Glutamatergic neuron (in vitro differentiated cells): ENCODE data around the gene AFAP1L2. TPM values are rescaled to one million over a fixed set of nuclear protein-coding genes. Genes with fewer than 3 reads are reported as not detected.
A peak's percentile ranks its signal among the peaks of the same experiment; 100 is the strongest.

ENCODE experiments used
- DNase-seq: peaks from one replicate; pipeline ENCODE4 v3.0.0; 2022
- H3K27ac Mint-ChIP-seq: one replicate; pipeline ENCODE4 v1.8.0; 2020; ENCODE audit warnings: mild to moderate bottlenecking, mixed read lengths, inconsistent platforms; ENCODE audit not compliant: unreplicated experiment
- H3K27me3 Mint-ChIP-seq: one replicate; pipeline ENCODE4 v1.8.0; 2020; ENCODE audit warnings: mild to moderate bottlenecking, moderate library complexity, mixed read lengths, inconsistent platforms; ENCODE audit not compliant: unreplicated experiment
- H3K36me3 Mint-ChIP-seq: one replicate; pipeline ENCODE4 v1.8.0; 2020; ENCODE audit warnings: mild to moderate bottlenecking, mixed read lengths, inconsistent platforms; ENCODE audit not compliant: unreplicated experiment
- H3K4me1 Mint-ChIP-seq: one replicate; pipeline ENCODE4 v1.8.0; 2020; ENCODE audit warnings: mild to moderate bottlenecking, low read depth, mixed read lengths, inconsistent platforms; ENCODE audit not compliant: unreplicated experiment
- H3K4me3 Mint-ChIP-seq: one replicate; pipeline ENCODE4 v1.8.0; 2020; ENCODE audit warnings: mild to moderate bottlenecking, mixed read lengths, inconsistent platforms; ENCODE audit not compliant: unreplicated experiment
- H3K9me3 Mint-ChIP-seq: one replicate; pipeline ENCODE4 v1.8.0; 2020; ENCODE audit warnings: mild to moderate bottlenecking, moderate library complexity, mixed read lengths, inconsistent platforms; ENCODE audit not compliant: unreplicated experiment
- total RNA-seq: library from RNA; stranded (reverse); fragmentation: NEBNext Ultra II Directional; extraction: Animal tissue kit (Norgen Biotek cat#: 25700); gene quantifications from one replicate; pipeline ENCODE4 v1.2.1, GENCODE V29; 2021; ENCODE audit not compliant: unreplicated experiment
- TF ChIP-seq, protein P1 (sequence below): fragments of 200-600 bp; sonication (generic); IDR thresholded peaks from one replicate; pipeline ENCODE4 v1.5.0; 2021; ENCODE audit not compliant: partially characterized antibody, unreplicated experiment

Gene AFAP1L2
- total RNA-seq, 1 donor from 2014 or later = 1.9 TPM

DNA sequence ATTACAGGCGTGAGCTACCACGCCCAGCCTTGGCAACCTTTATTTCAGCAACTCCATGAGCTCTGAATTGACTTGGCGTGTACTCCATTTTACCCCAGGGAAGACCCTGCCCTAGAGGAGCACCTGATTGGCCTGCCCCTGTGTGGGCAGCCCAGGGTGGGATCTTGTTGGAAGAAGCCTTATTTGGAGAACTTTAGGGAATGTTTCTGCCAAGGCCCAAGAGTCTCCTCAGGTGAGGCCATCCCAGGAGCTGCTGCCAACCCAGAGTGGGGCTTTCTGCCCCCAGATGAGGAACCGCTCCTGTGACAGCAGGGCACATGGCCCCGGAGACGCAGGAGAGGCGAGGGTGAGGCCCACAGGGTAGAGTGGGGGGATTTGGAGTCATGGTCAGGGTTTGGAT is 123.3 kb downstream of the AFAP1L2 start:
- no peaks in the 10 kb centered on the region for H3K9me3 Mint-ChIP-seq
- DNase-seq = no peak
- peaks cover 5% of the 10 kb centered on the region for H3K27me3 Mint-ChIP-seq
- no peak overlapping the region for H3K4me3 Mint-ChIP-seq
- H3K27ac Mint-ChIP-seq = no peak overlapping the region
- TF ChIP-seq, protein P1, sequence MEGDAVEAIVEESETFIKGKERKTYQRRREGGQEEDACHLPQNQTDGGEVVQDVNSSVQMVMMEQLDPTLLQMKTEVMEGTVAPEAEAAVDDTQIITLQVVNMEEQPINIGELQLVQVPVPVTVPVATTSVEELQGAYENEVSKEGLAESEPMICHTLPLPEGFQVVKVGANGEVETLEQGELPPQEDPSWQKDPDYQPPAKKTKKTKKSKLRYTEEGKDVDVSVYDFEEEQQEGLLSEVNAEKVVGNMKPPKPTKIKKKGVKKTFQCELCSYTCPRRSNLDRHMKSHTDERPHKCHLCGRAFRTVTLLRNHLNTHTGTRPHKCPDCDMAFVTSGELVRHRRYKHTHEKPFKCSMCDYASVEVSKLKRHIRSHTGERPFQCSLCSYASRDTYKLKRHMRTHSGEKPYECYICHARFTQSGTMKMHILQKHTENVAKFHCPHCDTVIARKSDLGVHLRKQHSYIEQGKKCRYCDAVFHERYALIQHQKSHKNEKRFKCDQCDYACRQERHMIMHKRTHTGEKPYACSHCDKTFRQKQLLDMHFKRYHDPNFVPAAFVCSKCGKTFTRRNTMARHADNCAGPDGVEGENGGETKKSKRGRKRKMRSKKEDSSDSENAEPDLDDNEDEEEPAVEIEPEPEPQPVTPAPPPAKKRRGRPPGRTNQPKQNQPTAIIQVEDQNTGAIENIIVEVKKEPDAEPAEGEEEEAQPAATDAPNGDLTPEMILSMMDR = no peak
- H3K36me3 Mint-ChIP-seq = no peaks in the 10 kb centered on the region
- no peaks in the 10 kb centered on the region for H3K4me1 Mint-ChIP-seq

DNA sequence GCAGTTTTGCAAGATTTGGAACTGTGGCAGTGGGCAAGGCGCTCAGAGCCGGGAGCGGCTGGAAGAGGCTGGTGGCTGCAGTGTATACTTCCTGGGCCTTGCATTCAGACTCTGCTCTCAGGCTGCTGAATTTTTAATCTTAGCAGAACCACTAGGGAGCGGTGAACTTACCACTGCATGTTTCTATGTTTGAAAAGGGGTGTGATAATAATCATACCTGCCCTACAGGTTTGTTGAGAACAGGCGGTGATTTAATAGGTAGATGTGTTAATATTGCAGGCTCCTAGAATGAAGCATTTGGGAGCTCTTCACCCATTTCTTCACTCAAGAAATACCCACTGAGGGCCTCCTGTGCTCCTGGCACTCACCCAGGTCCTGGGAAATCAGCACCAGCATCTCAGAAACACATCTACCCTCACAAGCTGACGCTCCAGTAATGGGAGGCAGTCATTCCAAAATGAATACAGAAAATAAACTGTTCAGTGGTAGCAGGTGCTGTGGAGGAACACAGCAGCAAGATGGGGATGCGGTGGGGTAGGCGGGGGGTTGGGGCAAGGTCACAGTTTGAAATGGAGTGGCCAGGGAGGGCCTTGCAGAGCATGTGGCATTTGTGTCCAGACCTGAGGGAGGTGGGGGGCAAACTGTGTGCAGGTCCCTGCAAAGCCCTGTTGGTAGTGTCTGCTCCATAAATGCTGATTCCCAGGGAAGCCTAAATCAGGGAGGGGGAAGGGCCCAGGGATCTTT is 124.2 kb downstream of the AFAP1L2 start:
- peaks cover 1% of the 10 kb centered on the region for H3K9me3 Mint-ChIP-seq
- H3K4me3 Mint-ChIP-seq = no peak overlapping the region
- peaks cover 5% of the 10 kb centered on the region for H3K27me3 Mint-ChIP-seq
- H3K4me1 Mint-ChIP-seq = no peaks in the 10 kb centered on the region
- DNase-seq = no peak
- peak overlapping the region; percentile 31 for H3K27ac Mint-ChIP-seq
- H3K36me3 Mint-ChIP-seq = no peaks in the 10 kb centered on the region
- TF ChIP-seq, protein P1 = no peak

DNA sequence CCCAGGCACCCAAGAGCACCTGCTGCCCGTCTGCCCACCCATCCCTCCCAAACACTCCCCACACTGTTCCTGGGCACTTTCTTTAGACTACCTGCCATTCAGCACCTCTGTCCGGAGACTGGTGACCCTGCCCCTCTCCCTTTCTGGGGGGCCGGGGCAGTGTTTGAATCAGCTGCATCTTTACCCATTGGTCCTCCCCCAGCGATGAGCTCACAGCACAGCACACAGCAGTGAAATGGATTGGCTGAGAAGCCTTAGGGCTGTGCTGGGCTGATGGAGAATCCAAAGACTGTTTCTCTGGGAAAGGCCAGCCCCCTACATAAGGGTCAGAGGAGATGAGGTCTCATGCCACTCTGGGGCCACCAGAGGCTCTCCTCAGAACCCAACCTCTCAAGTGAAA is 125.0 kb downstream of the AFAP1L2 start:
- Mint-ChIP-seq H3K4me1 (no peaks in the 10 kb centered on the region), H3K27ac (no peak overlapping the region)

DNA sequence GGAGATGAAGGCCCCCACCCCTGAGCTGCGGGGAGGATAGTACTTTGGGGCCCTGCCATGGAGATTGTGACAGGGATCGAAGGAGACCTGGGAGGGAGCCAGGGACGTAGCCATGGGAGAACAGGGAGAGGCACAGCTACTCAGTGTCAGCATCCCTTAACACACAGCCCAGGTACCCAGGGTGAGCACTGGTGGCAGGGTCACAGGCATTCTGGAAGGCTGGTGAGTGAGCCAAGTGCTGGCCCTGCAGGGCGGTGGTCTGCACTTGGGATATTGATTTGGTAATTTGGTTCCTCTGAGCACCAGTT is 125.5 kb downstream of the AFAP1L2 start:
- Mint-ChIP-seq H3K36me3 (no peaks in the 10 kb centered on the region), H3K4me3 (no peak overlapping the region), H3K4me1 (no peaks in the 10 kb centered on the region), H3K27me3 (peaks cover 5% of the 10 kb centered on the region), H3K9me3 (peaks cover 1% of the 10 kb centered on the region), H3K27ac (no peak overlapping the region)
- DNase-seq = no peak
- TF ChIP-seq, protein P1 = no peak

More for the DNA sequence above, 125.0 kb downstream of the AFAP1L2 start:
- H3K36me3 Mint-ChIP-seq = no peaks in the 10 kb centered on the region
- TF ChIP-seq, protein P1 = no peak
- H3K9me3 Mint-ChIP-seq = peaks cover 1% of the 10 kb centered on the region
- H3K4me3 Mint-ChIP-seq = no peak overlapping the region
- DNase-seq = no peak
- peaks cover 5% of the 10 kb centered on the region for H3K27me3 Mint-ChIP-seq

DNA sequence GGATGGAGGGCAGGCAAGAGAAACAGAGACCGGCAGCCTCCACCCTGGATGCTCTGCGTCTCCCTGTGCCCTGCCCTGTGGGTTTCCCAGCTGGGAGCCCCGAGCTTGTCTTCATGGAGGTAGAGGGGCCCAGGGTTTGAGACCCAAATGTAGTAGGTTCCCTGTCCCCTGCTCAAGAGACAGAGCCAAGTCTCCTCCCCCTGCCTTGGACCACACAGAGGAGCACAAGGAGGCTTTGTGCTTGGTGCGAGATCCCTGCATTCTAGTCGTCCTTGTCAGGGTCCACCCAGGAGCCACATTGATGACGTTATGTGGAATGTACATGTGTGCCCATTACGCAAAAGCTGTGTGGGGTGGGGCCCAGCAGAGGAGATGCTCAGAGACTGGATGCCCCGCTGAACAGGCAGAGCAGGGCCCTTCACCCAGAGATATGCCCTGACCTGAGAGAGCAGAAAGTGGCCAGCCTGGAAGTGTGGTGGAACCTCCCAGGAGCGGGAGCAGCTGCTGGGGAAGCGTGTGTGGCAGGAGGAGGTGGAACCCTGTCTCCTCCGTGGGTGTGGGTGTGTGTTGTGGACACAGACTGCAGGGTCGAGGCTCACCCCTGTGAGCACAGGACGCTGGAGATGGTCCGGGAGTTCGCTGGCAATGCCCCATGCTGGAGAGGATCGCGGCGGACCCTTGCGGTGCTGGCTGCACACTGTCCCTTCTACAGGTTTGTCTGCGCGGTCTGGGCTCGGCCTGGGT is 126.0 kb downstream of the AFAP1L2 start:
- no peak overlapping the region for H3K27ac Mint-ChIP-seq
- peaks cover 5% of the 10 kb centered on the region for H3K27me3 Mint-ChIP-seq
- TF ChIP-seq, protein P1 = no peak
- H3K4me1 Mint-ChIP-seq = no peaks in the 10 kb centered on the region
- no peak for DNase-seq
- no peak overlapping the region for H3K4me3 Mint-ChIP-seq
- no peaks in the 10 kb centered on the region for H3K36me3 Mint-ChIP-seq
- H3K9me3 Mint-ChIP-seq = peaks cover 1% of the 10 kb centered on the region
